ENCODE data around the gene SERPINB10. TPM values are rescaled to one million over a fixed set of nuclear protein-coding genes. Genes with fewer than 3 reads are reported as not detected.

SERPINB10 gene
- total and polyA plus RNA-seq, 9 of the 15 experiments (the other 6 are each of a cell fraction or from before 2014, with no cell fraction given) = not detected

GRCh38 chr18:63981719-63982118, 74.0 kb downstream of the SERPINB10 start (continued):
- TF ChIP-seq TBP (optimal IDR thresholded peaks at IDR 0.05; ENCODE audit: low read depth, low read length) = no peak

GRCh38 chr18:63982361-63982760, 74.6 kb downstream of the SERPINB10 start:
- no peak overlapping the region for H3K4me3 ChIP-seq
- POLR2A ChIA-PET = no interaction called here
- H3K36me3 ChIP-seq (ENCODE audit: control insufficient read depth, insufficient read depth, low read length) = no peaks in the 10 kb centered on the region
- no peaks in the 10 kb centered on the region for H3K4me1 ChIP-seq (replicated peaks in 1 of 2; ENCODE audit: control insufficient read depth in 2 of 2, insufficient read depth in 2 of 2, low read length in 2 of 2)
- TF ChIP-seq FIP1L1 (IDR thresholded peaks at IDR 0.05; ENCODE audit: low read depth, low read length, poor library complexity, severe bottlenecking) (no peak), ZNF347 (CRISPR knock-in tag; IDR thresholded peaks at IDR 0.05; ENCODE audit: low read depth) (no peak), HDAC1 (IDR thresholded peaks at IDR 0.05) (no peak), ZNF431 (CRISPR knock-in tag; IDR thresholded peaks at IDR 0.05) (no peak), NCOA1 (IDR thresholded peaks at IDR 0.05; ENCODE audit: low read depth) (no peak), KLF6 (CRISPR knock-in tag; IDR thresholded peaks at IDR 0.05; ENCODE audit: borderline replicate concordance) (no peak), ZBED1 (IDR thresholded peaks at IDR 0.05) (no peak), PPARD (CRISPR knock-in tag; IDR thresholded peaks at IDR 0.05) (no peak), CBX2 (IDR thresholded peaks at IDR 0.05; ENCODE audit: insufficient read depth, low read length, poor library complexity, severe bottlenecking) (no peak), ARID1B (IDR thresholded peaks at IDR 0.05) (no peak), PHB (CRISPR knock-in tag; IDR thresholded peaks at IDR 0.05) (no peak), ZMIZ1 (IDR thresholded peaks at IDR 0.05; ENCODE audit: low read depth in 2 of 2, low read length in 2 of 2) (no peak), RUNX1 (IDR thresholded peaks at IDR 0.05; ENCODE audit: low read depth) (no peak), TCF7L2 (IDR thresholded peaks at IDR 0.05; ENCODE audit: low read depth, low read length) (no peak), ZC3H8 (IDR thresholded peaks at IDR 0.05) (no peak), U2AF1 (optimal IDR thresholded peaks at IDR 0.05; ENCODE audit: low read depth, low read length) (no peak), DDX20 (tag; IDR thresholded peaks at IDR 0.05; ENCODE audit: low read depth) (no peak)
- WGBS (ENCODE audit: insufficient coverage, low coverage, missing lambda C conversion rate) = 0% methylated on average over 3 of the region's 3 CpGs
- intact Hi-C loops (cut with micrococcal nuclease) = no loop called here
- no peak overlapping the region for H2AFZ ChIP-seq (ENCODE audit: low read depth, low read length)
- H3K27me3 ChIP-seq (ENCODE audit: control insufficient read depth in 2 of 2, insufficient read depth in 2 of 2, low read length in 2 of 2) = no peaks in the 10 kb centered on the region
- DNase-seq (ENCODE audit: extremely low read depth in 1 of 4, low spot score in 3 of 4) = no peak
- in situ Hi-C loops (cut with MboI) = loop anchor here (25.0 kb wide), 1 partner anchor 470 kb away; no protein-coding TSS in a partner anchor
- FAIRE-seq = no peak
- no peak overlapping the region for H3K4me2 ChIP-seq (ENCODE audit: insufficient read depth, low read length)
- no peaks in the 10 kb centered on the region for H4K20me1 ChIP-seq (replicated peaks; ENCODE audit: control insufficient read depth, insufficient read depth, low read length)
- no TSS peak for BruUV-seq (replicated peaks)
- H3K27ac ChIP-seq (ENCODE audit: extremely low read depth, low read depth, low read length) = no peak overlapping the region
- H3K79me2 ChIP-seq (ENCODE audit: control insufficient read depth, insufficient read depth, low read length) = no peaks in the 10 kb centered on the region
- ATAC-seq = no peak
- CTCF ChIA-PET (ENCODE audit: low intra/inter-chr PET ratio) = no interaction called here
- no peak overlapping the region for H3K9ac ChIP-seq (ENCODE audit: insufficient read depth in 1 of 2, low read depth in 2 of 2, low read length in 2 of 2)
- H3K9me3 ChIP-seq (replicated peaks; ENCODE audit: control insufficient read depth, insufficient read depth, low read depth, low read length) = no peaks in the 10 kb centered on the region
- no peaks in the 10 kb centered on the region for H3K9me1 ChIP-seq (ENCODE audit: control insufficient read depth, insufficient read depth, low read length)
